Measurements from ENCODE around the gene GOLGA1.

GRCh38 chr9:124868511-124869465, 72.1 kb downstream of the GOLGA1 start:
- TF ChIP-seq CTCF (conservative IDR thresholded peaks at IDR 0.05; ENCODE audit: low read length) (peak; percentile 77), EZH2phosphoT487 (IDR thresholded peaks at IDR 0.05; ENCODE audit: borderline replicate concordance, low read depth, low read length) (no peak)
